ENCODE data around the gene CERCAM. TPM values are rescaled to one million over a fixed set of nuclear protein-coding genes. Genes with fewer than 3 reads are reported as not detected.

CERCAM gene
- total and polyA plus RNA-seq, 2 experiments from 2014 or later, result 2.7 to 7.9 TPM

- Mint-ChIP-seq H3K27me3 (ENCODE audit: insufficient read depth, low read depth, poor library complexity) (peaks cover 90% of the 10 kb centered on the region), H3K36me3 (ENCODE audit: low read depth) (peaks cover 50% of the 10 kb centered on the region), H3K9me3 (no peaks in the 10 kb centered on the region), H3K27ac (no peak overlapping the region), H3K4me3 (peak overlapping the region; percentile 15; the same call in 1 of the 3 replicates), H3K4me1 (peaks cover 72% of the 10 kb centered on the region)
- peaks cover 91% of the 10 kb centered on the region for H3K27me3 ChIP-seq (ENCODE audit: insufficient read depth)
- no peak overlapping the region for H3K27ac ChIP-seq (ENCODE audit: low read depth)
- peak; percentile 1; the same call in 2 of the 3 replicates for ATAC-seq
- peaks cover 23% of the 10 kb centered on the region for H3F3A ChIP-seq (replicated peaks; ENCODE audit: low read depth)
- peak overlapping the region; percentile 77 for H3K4me2 ChIP-seq
- H3K9me2 ChIP-seq (ENCODE audit: insufficient read depth), result no peaks in the 10 kb centered on the region
- peaks cover 13% of the 10 kb centered on the region; the same call in 1 of the 2 replicates for H3K79me2 ChIP-seq (replicated peaks; ENCODE audit: insufficient read depth)
- H4K20me1 ChIP-seq (replicated peaks; ENCODE audit: insufficient read depth), result peaks cover 37% of the 10 kb centered on the region
- H3K36me3 ChIP-seq (ENCODE audit: insufficient read depth), result peaks cover 10% of the 10 kb centered on the region; the same call in 1 of the 2 replicates
- TF ChIP-seq ZNF114 (CRISPR knock-in tag; IDR thresholded peaks at IDR 0.05) (no peak), NANOG (IDR thresholded peaks at IDR 0.05; ENCODE audit: borderline replicate concordance) (no peak), POLR2AphosphoS5 (IDR thresholded peaks at IDR 0.05; ENCODE audit: low read depth) (no peak), ETS1 (IDR thresholded peaks at IDR 0.05) (no peak), JUNB (IDR thresholded peaks at IDR 0.05; ENCODE audit: unreplicated experiment) (no peak), EZH2 (IDR thresholded peaks at IDR 0.05; ENCODE audit: low read depth, unreplicated experiment) (no peak)
- peaks cover 63% of the 10 kb centered on the region for H3K4me1 ChIP-seq (ENCODE audit: insufficient read depth)
- no peak for DNase-seq (ENCODE audit: low spot score)
- no peak overlapping the region for H2AFZ ChIP-seq
- H3K4me3 ChIP-seq, result peak overlapping the region; percentile 31; the same call in 1 of the 2 replicates
Measured at GRCh38 chr9:128384801-128385495, 35.7 kb upstream of the CERCAM start.

GRCh38 chr9:128385496-128386460 lies 34.9 kb upstream of the CERCAM start:
- Mint-ChIP-seq H3K36me3 (ENCODE audit: low read depth) (peaks cover 46% of the 10 kb centered on the region), H3K4me3 (peak overlapping the region; percentile 15; the same call in 1 of the 3 replicates), H3K27me3 (ENCODE audit: insufficient read depth, low read depth, poor library complexity) (peaks cover 93% of the 10 kb centered on the region), H3K9me3 (no peaks in the 10 kb centered on the region), H3K27ac (no peak overlapping the region), H3K4me1 (peaks cover 80% of the 10 kb centered on the region)
- Histone ChIP-seq H3K27ac (ENCODE audit: low read depth) (no peak overlapping the region), H3K4me1 (ENCODE audit: insufficient read depth) (peaks cover 71% of the 10 kb centered on the region), H4K20me1 (replicated peaks; ENCODE audit: insufficient read depth) (peaks cover 42% of the 10 kb centered on the region), H3K4me3 (peak overlapping the region; percentile 31; the same call in 1 of the 2 replicates), H3F3A (replicated peaks; ENCODE audit: low read depth) (peaks cover 21% of the 10 kb centered on the region), H3K79me2 (replicated peaks; ENCODE audit: insufficient read depth) (peaks cover 13% of the 10 kb centered on the region; the same call in 1 of the 2 replicates), H3K9me2 (ENCODE audit: insufficient read depth) (no peaks in the 10 kb centered on the region), H2AFZ (no peak overlapping the region), H3K27me3 (ENCODE audit: insufficient read depth) (peaks cover 93% of the 10 kb centered on the region), H3K4me2 (peak overlapping the region; percentile 77), H3K36me3 (ENCODE audit: insufficient read depth) (peaks cover 10% of the 10 kb centered on the region; the same call in 1 of the 2 replicates)
- ATAC-seq (peak; percentile 7), DNase-seq (ENCODE audit: low spot score) (peak; percentile 65)
- no peak for TF ChIP-seq CREB1 (CRISPR knock-in tag; IDR thresholded peaks at IDR 0.05; ENCODE audit: low read depth)
- TF ChIP-seq CTCF (conservative IDR thresholded peaks at IDR 0.05; ENCODE audit: low read depth in 2 of 2), result no peak
- TF ChIP-seq NANOG (IDR thresholded peaks at IDR 0.05; ENCODE audit: borderline replicate concordance), result no peak
- TF ChIP-seq ZNF331 (CRISPR knock-in tag; IDR thresholded peaks at IDR 0.05; ENCODE audit: low read depth), result no peak
- TF ChIP-seq STAT1 (IDR thresholded peaks at IDR 0.05; ENCODE audit: unreplicated experiment), result no peak
- no peak for TF ChIP-seq JUNB (IDR thresholded peaks at IDR 0.05; ENCODE audit: unreplicated experiment)
- no peak for TF ChIP-seq EZH2phosphoT487 (IDR thresholded peaks at IDR 0.05; ENCODE audit: unreplicated experiment)
